HL-60 (cell line): ENCODE data around the gene AMPD2.

Experiments
- DNase-seq, 2 experiments: peaks; one replicate each; pipeline ENCODE4 v3.0.0-alpha.2; 2010 to 2020; ENCODE audit warnings: low read depth in 1 of 2, low spot score in 1 of 2
- H3K27ac ChIP-seq: fragments of 250-450 bp; sonication (Bioruptor Pico); replicated peaks from 2 replicates; pipeline ENCODE4 v1.5.1; 2020; ENCODE audit warnings: mild to moderate bottlenecking, moderate library complexity
- H3K27me3 ChIP-seq: fragments of 250-450 bp; sonication (Bioruptor Pico); 2 replicates; pipeline ENCODE4 v1.5.1; 2021; ENCODE audit warnings: mild to moderate bottlenecking, moderate library complexity; ENCODE audit not compliant: insufficient read depth, poor library complexity, severe bottlenecking
- H3K4me3 ChIP-seq: replicated peaks from 2 replicates; pipeline ENCODE4 v1.5.1; 2011; ENCODE audit warnings: mild to moderate bottlenecking, control low read depth, low read length; ENCODE audit not compliant: insufficient read depth
- CTCF ChIP-seq: IDR thresholded peaks from one replicate; pipeline ENCODE4 v1.5.1; 2011; ENCODE audit warnings: low read length, control low read depth, inconsistent platforms; ENCODE audit not compliant: insufficient read depth
- GABPA ChIP-seq: IDR thresholded peaks from 2 replicates; pipeline ENCODE4 v1.6.1; 2012; ENCODE audit warnings: low read depth
- POLR2AphosphoS5 ChIP-seq: IDR thresholded peaks from 2 replicates; pipeline ENCODE4 v1.6.1; 2012; ENCODE audit warnings: low read depth
- REST ChIP-seq: IDR thresholded peaks from 2 replicates; pipeline ENCODE4 v1.6.1; 2012; ENCODE audit warnings: low read depth; ENCODE audit not compliant: insufficient replicate concordance
- SPI1 ChIP-seq: IDR thresholded peaks from 2 replicates; pipeline ENCODE4 v1.6.1; 2012; ENCODE audit warnings: low read depth, mild to moderate bottlenecking, borderline replicate concordance
- long read RNA-seq: library from polyadenylated mRNA; unstranded; transcript quantifications from one replicate; pipeline ENCODE4 v2.0.0, GENCODE V29; 2020

The AMPD2 gene
- long read RNA-seq, transcript AMPD2-202 (18 exons, 3,728 nt): major isoform, 241 of 481 reads
- long read RNA-seq, transcript AMPD2-201 (18 exons, 3,899 nt): minor isoform, 80 of 481 reads
- long read RNA-seq, transcript AMPD2-218 (18 exons, 2,728 nt): minor isoform, 7 of 481 reads
- long read RNA-seq, partial matches to known transcripts: 51 of 481 reads
- long read RNA-seq, other reads (novel, unspliced or antisense): 100 of 481 reads

DNA sequence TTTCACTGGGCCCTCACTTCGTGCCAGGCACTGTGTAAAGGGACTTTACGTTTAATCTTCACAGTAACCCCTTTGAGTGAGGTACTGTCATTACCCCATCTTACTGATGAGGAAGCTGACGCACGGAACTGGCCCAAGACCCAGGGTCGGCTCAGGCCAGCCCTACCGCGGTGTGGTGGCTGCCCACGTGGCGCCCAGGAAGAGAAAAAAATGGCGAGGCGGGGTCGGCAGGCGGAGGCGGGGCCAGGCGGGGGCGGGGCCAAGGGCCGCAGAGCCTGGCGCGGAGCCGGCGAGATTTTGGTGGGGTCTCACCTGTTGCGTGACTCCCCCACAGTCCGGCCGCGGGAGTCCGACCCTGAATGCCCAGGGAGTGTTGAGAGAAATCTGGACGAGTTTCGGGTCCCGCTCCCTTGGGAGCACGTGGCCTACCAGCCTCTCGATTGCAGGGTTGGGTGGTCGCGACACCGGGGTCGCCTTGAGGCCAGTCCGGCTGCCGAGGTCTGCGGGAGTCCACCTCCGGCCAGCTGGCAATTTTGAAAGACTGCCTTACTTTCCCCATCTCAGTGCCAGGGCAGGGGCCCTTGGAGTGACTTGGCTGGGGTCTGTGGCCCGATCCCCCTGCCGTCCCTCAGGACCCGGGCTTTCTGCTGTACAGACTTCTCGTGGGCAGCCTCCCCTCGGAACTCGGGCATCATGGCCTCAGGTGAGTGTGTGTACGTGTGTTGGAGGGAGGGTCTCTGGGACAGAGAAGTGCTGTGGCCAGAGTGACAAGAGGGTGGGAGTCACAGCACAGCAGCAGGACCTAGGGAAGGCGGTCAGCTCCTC is at the start of gene AMPD2, which contains the start of gene GNAT2:
Gene AMPD2 (plus strand): TSS at position 262 of the 825 bp plus-strand sequence. CDS start 1,339 bp downstream, outside the sequence.
Gene GNAT2 (minus strand): TSS at position 41 of the 825 bp plus-strand sequence. CDS start 6,746 bp downstream, outside the sequence.
- Histone ChIP-seq H3K27ac (peak within 1 kb of the TSS; percentile 90), H3K4me3 (peak within 1 kb of the TSS; percentile 94), H3K27me3 (no peaks in the 10 kb centered on the region)
- DNase-seq: peak; percentile 84 to 90
- TF ChIP-seq POLR2AphosphoS5 (peak; percentile 84), CTCF (no peak), SPI1 (peak; percentile 36; the same call in 1 of the 2 replicates), REST (peak; percentile 38), GABPA (no peak)

- Histone ChIP-seq H3K4me3 (no peak overlapping the region), H3K27me3 (no peaks in the 10 kb centered on the region), H3K27ac (no peak overlapping the region)
- TF ChIP-seq REST: no peak
- TF ChIP-seq CTCF: no peak
- no peak for TF ChIP-seq GABPA
- DNase-seq: no peak
Observed at GRCh38 chr1:109570414-109570813, 49.2 kb upstream of the AMPD2 start.

DNA sequence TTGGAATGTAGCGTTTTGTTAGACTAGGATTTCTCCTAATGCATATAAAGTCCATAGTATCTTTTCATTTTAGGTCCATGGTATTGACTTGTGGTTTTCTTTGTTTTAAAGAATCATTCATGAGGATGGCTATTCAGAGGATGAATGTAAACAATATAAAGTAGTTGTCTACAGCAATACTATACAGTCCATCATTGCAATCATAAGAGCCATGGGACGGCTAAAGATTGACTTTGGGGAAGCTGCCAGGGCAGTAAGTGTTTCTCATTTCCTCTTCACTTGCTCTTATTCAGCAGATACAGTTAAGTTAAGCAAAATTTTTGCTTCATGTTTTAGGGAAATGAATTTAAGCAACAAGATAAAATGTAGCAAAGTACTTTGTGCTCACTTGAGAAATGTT is 45.9 kb upstream of the AMPD2 start:
- TF ChIP-seq CTCF (no peak), SPI1 (peak; percentile 78; the same call in 1 of the 2 replicates)
- Histone ChIP-seq H3K27me3 (no peaks in the 10 kb centered on the region), H3K27ac (peak overlapping the region; percentile 49), H3K4me3 (no peak overlapping the region)
- DNase-seq: peak in 1 of 2 experiments; percentile 69
